Measurements from ENCODE around the gene TMEM256. TPM values are rescaled to one million over a fixed set of nuclear protein-coding genes. Genes with fewer than 3 reads are reported as not detected.
A peak's percentile ranks its signal among the peaks of the same experiment; 100 is the strongest.

TMEM256 gene
- total and polyA plus RNA-seq, 9 of the 15 experiments (the other 6 are each of a cell fraction or from before 2014, with no cell fraction given), result 43.4 to 177 (median 68.5) TPM

GRCh38 chr17:7405350-7406234, 1.7 kb upstream of the TMEM256 start:
- intact Hi-C loops (cut with micrococcal nuclease), result no loop called here
- peak overlapping the region; percentile 78 for H3K4me2 ChIP-seq (ENCODE audit: insufficient read depth, low read length)
- no peaks in the 10 kb centered on the region for H4K20me1 ChIP-seq (replicated peaks; ENCODE audit: control insufficient read depth, insufficient read depth, low read length)
- peak overlapping the region; percentile 57 to 87; a peak in 3 of 4 replicates for H3K9ac ChIP-seq (ENCODE audit: insufficient read depth in 1 of 2, low read depth in 2 of 2, low read length in 2 of 2)
- H3K27ac ChIP-seq (ENCODE audit: extremely low read depth, low read depth, low read length), result peak overlapping the region; percentile 78; the same call in 1 of the 3 replicates
- H3K4me1 ChIP-seq (replicated peaks in 1 of 2; ENCODE audit: control insufficient read depth in 2 of 2, insufficient read depth in 2 of 2, low read length in 2 of 2), result peaks cover 11 to 20% of the 10 kb centered on the region in 2 experiments; a peak in 3 of 5 replicates
- no peaks in the 10 kb centered on the region for H3K9me3 ChIP-seq (replicated peaks; ENCODE audit: control insufficient read depth, insufficient read depth, low read depth, low read length)
- WGBS (ENCODE audit: insufficient coverage, low coverage, missing lambda C conversion rate), result 0% methylated on average over 1 of the region's 38 CpGs
- TSS peak; percentile 76 for BruUV-seq (replicated peaks)
- no peaks in the 10 kb centered on the region for H3K9me1 ChIP-seq (ENCODE audit: control insufficient read depth, insufficient read depth, low read length)
- ATAC-seq (no peak), DNase-seq (ENCODE audit: extremely low read depth in 1 of 4, low spot score in 3 of 4) (peak in 2 of 4 experiments; percentile 62 to 65), FAIRE-seq (no peak)
- CTCF ChIA-PET (ENCODE audit: low intra/inter-chr PET ratio), result no interaction called here
- POLR2A ChIA-PET, result interaction anchor here (1.3 kb wide), 1 partner anchor 156 kb away, joined by 4 read pairs; the partner anchor contains the start of gene SENP3
- H3K27me3 ChIP-seq (ENCODE audit: control insufficient read depth in 2 of 2, insufficient read depth in 2 of 2, low read length in 2 of 2), result no peaks in the 10 kb centered on the region
- H3K79me2 ChIP-seq (ENCODE audit: control insufficient read depth, insufficient read depth, low read length), result peaks cover 8% of the 10 kb centered on the region; the same call in 2 of the 3 replicates
- H3K36me3 ChIP-seq (ENCODE audit: control insufficient read depth, insufficient read depth, low read length), result peaks cover 6% of the 10 kb centered on the region; the same call in 1 of the 3 replicates
- in situ Hi-C loops (cut with MboI), result no loop called here
- H3K4me3 ChIP-seq, result peak overlapping the region; percentile 68
- peak overlapping the region; percentile 81 for H2AFZ ChIP-seq (ENCODE audit: low read depth, low read length)
- TF ChIP-seq CHD7 (IDR thresholded peaks at IDR 0.05; ENCODE audit: low read depth, low read length), result no peak
- no peak for TF ChIP-seq E2F1 (CRISPR knock-in tag; IDR thresholded peaks at IDR 0.05)
- TF ChIP-seq ZNF740 (CRISPR knock-in tag; IDR thresholded peaks at IDR 0.05), result 0 out of 2 replicates have a peak, but pooled peaks have one; percentile 15
- TF ChIP-seq ZNF740 (tag; IDR thresholded peaks at IDR 0.05), result no peak
- no peak for TF ChIP-seq DNMT1 (IDR thresholded peaks at IDR 0.05)
- TF ChIP-seq PTRF (tag; IDR thresholded peaks at IDR 0.05), result no peak
- TF ChIP-seq ZNF24 (IDR thresholded peaks at IDR 0.05), result no peak
